Esophagus squamous epithelium (tissue), 4 donors: ENCODE data around the gene SETBP1.

ENCODE experiments used
- POLR2A ChIP-seq, 4 donors: fragments of 450-650 bp; IDR thresholded peaks; one replicate each; pipeline ENCODE4 v1.6.1; 2017; ENCODE audit warnings: antibody characterized with exemption in 4 of 4, mild to moderate bottlenecking in 4 of 4, moderate library complexity in 3 of 4
- TF ChIP-seq, protein P1 (sequence below), 6 experiments: fragments of 450-650 bp in 4 of 6; fragments of 200-600 bp in 2 of 6; sonication (generic) in 2 of 6; IDR thresholded peaks; one replicate each; pipeline ENCODE4 v1.5.1; 2016 to 2019; ENCODE audit warnings: antibody characterized with exemption in 6 of 6, mild to moderate bottlenecking in 4 of 6, moderate library complexity in 4 of 6

GRCh38 chr18:44841752-44842587 is 161.3 kb downstream of the SETBP1 start:
- TF ChIP-seq, protein P1, sequence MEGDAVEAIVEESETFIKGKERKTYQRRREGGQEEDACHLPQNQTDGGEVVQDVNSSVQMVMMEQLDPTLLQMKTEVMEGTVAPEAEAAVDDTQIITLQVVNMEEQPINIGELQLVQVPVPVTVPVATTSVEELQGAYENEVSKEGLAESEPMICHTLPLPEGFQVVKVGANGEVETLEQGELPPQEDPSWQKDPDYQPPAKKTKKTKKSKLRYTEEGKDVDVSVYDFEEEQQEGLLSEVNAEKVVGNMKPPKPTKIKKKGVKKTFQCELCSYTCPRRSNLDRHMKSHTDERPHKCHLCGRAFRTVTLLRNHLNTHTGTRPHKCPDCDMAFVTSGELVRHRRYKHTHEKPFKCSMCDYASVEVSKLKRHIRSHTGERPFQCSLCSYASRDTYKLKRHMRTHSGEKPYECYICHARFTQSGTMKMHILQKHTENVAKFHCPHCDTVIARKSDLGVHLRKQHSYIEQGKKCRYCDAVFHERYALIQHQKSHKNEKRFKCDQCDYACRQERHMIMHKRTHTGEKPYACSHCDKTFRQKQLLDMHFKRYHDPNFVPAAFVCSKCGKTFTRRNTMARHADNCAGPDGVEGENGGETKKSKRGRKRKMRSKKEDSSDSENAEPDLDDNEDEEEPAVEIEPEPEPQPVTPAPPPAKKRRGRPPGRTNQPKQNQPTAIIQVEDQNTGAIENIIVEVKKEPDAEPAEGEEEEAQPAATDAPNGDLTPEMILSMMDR (IDR thresholded peaks at IDR 0.05) = no peak
- no peak for TF ChIP-seq POLR2A (IDR thresholded peaks at IDR 0.05)
